ENCODE data around the gene ABHD1. TPM values are rescaled to one million over a fixed set of nuclear protein-coding genes. Genes with fewer than 3 reads are reported as not detected.

The ABHD1 gene
- total and polyA plus RNA-seq, 3 experiments from 2014 or later = 0.33 to 1.4 (median 0.90) TPM

DNA sequence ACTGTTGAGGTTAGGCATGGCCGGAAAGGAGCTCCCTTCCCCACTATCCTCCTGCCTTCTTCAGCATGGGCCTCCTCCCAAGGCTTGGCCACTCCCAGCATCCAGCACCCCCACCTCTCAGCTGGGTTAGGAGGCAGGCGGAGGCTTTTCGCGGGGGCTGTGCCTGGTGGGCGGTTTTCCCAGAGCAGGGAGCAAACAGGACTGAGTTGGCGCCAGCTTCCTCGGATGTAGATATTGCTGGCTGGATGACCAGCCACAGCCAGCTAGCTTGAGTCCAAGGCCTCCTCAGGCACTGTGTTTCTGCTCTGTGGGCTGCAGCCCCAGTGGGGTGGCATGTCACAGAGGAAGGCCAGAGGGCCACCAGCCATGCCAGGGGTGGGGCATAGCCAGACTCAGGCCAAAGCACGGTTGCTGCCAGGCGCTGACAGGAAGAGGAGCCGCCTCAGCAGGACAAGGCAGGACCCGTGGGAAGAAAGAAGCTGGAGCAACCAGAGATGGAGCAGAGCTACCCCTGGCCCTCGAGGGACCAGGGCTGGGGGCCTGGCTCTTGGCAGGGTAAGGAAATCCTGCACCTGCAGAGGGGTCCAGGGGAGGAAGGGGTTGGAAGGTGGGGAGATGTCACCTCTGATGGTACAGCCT, 25.3 kb downstream of the ABHD1 start, which contains the start of gene TCF23:
Gene TCF23 (plus strand): TSS at position 204 of the 639 bp plus-strand sequence. CDS start 130 bp downstream, at position 334.
- Mint-ChIP-seq H3K9me3 (no peaks in the 10 kb centered on the region), H3K36me3 (no peaks in the 10 kb centered on the region), H3K4me1 (no peaks in the 10 kb centered on the region), H3K27ac (peak within 1 kb of the TSS in 2 of 8 donors; percentile 4 to 33), H3K4me3 (no peak within 1 kb of the TSS), H3K27me3 (peaks cover 9 to 25% of the 10 kb centered on the region in 2 donors)
- ChIA-PET CTCF (interaction anchor here (1.2 kb wide), 1 partner anchor 21 kb away, joined by 4 read pairs; no protein-coding TSS in a partner anchor), POLR2A (no interaction called here)
- no peak within 1 kb of the TSS for H3K27ac ChIP-seq (ENCODE audit: low read depth, low read length)
- H3K36me3 ChIP-seq (ENCODE audit: insufficient read depth, low read length) = no peaks in the 10 kb centered on the region
- H3K4me1 ChIP-seq (ENCODE audit: insufficient read depth, low read length) = no peaks in the 10 kb centered on the region
- H3K4me3 ChIP-seq (ENCODE audit: low read length) = no peak within 1 kb of the TSS
- no peak for DNase-seq
- H3K9me3 ChIP-seq (ENCODE audit: low read length) = no peaks in the 10 kb centered on the region
- H3K27me3 ChIP-seq (ENCODE audit: insufficient read depth, low read length, poor library complexity, severe bottlenecking) = no peaks in the 10 kb centered on the region

DNA sequence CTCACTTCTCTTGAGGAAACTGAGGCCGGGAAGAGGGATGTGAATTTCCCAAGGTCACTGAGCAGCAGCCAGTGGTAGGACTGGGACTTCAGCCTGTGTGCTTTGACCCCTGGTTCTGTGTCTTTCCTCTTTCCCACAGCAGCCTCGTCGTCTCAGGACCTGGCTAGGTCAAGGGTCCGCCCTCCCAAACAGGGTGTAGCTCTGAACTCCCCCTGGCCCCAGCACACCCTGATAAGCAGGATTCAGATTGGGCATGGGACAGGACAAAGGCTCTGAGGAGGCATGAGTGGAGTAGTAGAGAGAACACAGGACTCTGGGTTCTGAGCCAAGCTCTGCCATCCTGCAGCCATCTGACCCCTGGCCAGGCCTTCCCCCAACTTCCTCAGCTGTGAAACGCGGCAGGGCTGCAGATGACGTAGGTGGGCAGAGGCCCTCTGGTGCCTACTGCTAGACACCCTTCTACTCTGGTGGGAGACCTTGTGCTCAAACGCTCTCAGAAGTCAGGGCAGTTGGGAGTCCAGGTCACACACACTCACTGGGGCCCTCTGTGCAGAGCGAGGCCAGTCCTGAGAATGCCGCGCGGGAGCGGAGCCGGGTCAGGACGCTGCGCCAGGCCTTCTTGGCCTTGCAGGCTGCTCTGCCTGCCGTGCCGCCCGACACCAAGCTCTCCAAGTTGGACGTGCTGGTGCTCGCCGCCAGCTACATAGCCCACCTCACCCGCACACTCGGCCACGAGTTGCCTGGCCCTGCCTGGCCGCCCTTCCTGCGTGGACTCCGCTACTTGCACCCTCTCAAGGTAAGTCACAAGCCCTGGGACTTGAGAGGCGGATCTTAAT, 26.2 kb downstream of the ABHD1 start:
- ChIA-PET POLR2A (no interaction called here), CTCF (interaction anchor here (1.2 kb wide), 1 partner anchor 20 kb away, joined by 4 read pairs; no protein-coding TSS in a partner anchor)
- no peaks in the 10 kb centered on the region for H3K9me3 ChIP-seq (ENCODE audit: low read length)
- no peak overlapping the region for H3K4me3 Mint-ChIP-seq
- H3K27me3 Mint-ChIP-seq = peaks cover 13 to 25% of the 10 kb centered on the region in 2 donors
- no peak for DNase-seq
- no peak overlapping the region for H3K27ac ChIP-seq (ENCODE audit: low read depth, low read length)
- no peaks in the 10 kb centered on the region for H3K4me1 ChIP-seq (ENCODE audit: insufficient read depth, low read length)
- H3K27ac Mint-ChIP-seq = no peak overlapping the region
- H3K4me1 Mint-ChIP-seq = no peaks in the 10 kb centered on the region
- no peaks in the 10 kb centered on the region for H3K36me3 ChIP-seq (ENCODE audit: insufficient read depth, low read length)
- H3K36me3 Mint-ChIP-seq = no peaks in the 10 kb centered on the region
- H3K9me3 Mint-ChIP-seq = no peaks in the 10 kb centered on the region
- H3K4me3 ChIP-seq (ENCODE audit: low read length) = no peak overlapping the region
- H3K27me3 ChIP-seq (ENCODE audit: insufficient read depth, low read length, poor library complexity, severe bottlenecking) = no peaks in the 10 kb centered on the region

DNA sequence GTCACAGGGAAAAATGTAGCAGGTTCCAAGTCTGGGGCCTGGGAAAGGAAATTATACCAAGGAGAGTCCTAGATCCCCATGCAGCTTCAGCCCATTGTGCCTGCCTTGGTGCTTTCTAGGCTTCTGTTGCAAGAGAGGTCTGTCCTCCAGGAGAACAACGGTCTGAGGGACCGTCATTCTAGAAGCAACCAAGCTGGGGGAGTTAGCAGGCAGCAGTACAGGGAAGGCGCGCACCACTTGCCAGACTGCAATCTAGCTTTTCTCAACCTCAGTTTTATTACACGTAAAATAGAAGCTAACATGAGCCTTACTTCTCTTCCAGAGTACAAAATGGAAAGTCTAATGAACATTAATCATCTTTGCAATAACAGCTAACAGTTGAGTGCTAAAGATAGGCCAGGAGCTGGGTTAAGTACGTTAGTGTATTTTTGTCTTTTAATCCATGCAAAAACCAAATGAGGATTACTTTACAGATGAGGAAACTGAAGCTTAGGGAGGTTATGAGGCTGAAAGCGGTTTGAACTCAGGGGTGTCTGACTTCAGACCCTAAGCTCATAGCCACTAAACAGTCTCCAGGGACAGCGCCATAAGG, 27.1 kb downstream of the ABHD1 start:
- H3K27me3 ChIP-seq (ENCODE audit: insufficient read depth, low read length, poor library complexity, severe bottlenecking) = no peaks in the 10 kb centered on the region
- Mint-ChIP-seq H3K9me3 (no peaks in the 10 kb centered on the region), H3K27ac (no peak overlapping the region), H3K4me3 (no peak overlapping the region), H3K4me1 (no peaks in the 10 kb centered on the region), H3K27me3 (peaks cover 13 to 21% of the 10 kb centered on the region in 2 donors), H3K36me3 (no peaks in the 10 kb centered on the region)
- ChIA-PET CTCF (interaction anchor here (1.3 kb wide), 1 partner anchor 123 kb away, joined by 3 read pairs; no protein-coding TSS in a partner anchor), POLR2A (no interaction called here)
- no peaks in the 10 kb centered on the region for H3K36me3 ChIP-seq (ENCODE audit: insufficient read depth, low read length)
- H3K4me3 ChIP-seq (ENCODE audit: low read length) = no peak overlapping the region
- no peak overlapping the region for H3K27ac ChIP-seq (ENCODE audit: low read depth, low read length)
- no peaks in the 10 kb centered on the region for H3K4me1 ChIP-seq (ENCODE audit: insufficient read depth, low read length)
- H3K9me3 ChIP-seq (ENCODE audit: low read length) = no peaks in the 10 kb centered on the region
- DNase-seq = no peak

DNA sequence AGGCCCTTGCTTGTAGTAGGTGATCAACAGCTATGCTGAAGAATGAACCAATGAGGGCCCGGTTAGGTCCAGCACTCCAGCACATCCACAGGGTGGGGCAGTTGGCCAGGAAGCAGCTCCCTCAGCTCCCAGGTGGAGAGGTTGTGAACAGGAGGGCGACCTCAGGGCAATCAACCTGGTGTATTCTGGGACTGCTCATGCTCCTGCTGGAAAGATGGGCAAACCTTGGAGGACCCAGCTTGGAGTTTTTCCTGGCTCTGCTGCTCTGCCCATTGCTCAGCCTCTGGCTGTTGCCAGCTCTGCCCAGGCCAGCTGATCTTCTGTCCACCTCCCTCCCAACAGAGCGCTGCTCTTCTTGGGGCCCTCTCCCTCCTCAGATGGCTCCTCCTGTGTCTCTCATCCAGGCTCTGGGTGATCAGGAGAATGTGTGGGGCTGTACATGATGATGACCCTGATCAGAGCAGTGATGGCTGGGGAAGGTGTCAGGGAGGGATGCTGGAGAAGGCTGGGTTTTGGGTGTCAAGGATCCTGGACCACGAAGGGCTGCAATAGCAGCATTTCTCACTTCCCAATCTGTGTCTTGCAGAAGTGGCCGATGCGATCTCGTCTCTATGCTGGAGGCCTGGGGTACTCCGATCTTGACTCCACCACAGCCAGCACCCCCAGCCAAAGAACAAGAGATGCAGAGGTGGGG, 28.6 kb downstream of the ABHD1 start:
- ChIA-PET POLR2A (no interaction called here), CTCF (interaction anchor here (1.1 to 1.4 kb wide), 3 partner anchors 39 to 127 kb away, joined by 3 to 6 read pairs (median 3); no protein-coding TSS in a partner anchor)
- Mint-ChIP-seq H3K4me3 (no peak overlapping the region), H3K4me1 (no peaks in the 10 kb centered on the region), H3K36me3 (no peaks in the 10 kb centered on the region), H3K27ac (peak overlapping the region in 1 of 8 donors; percentile 90), H3K9me3 (no peaks in the 10 kb centered on the region), H3K27me3 (peaks cover 9 to 16% of the 10 kb centered on the region in 2 donors)
- Histone ChIP-seq H3K27ac (ENCODE audit: low read depth, low read length) (no peak overlapping the region), H3K36me3 (ENCODE audit: insufficient read depth, low read length) (no peaks in the 10 kb centered on the region), H3K9me3 (ENCODE audit: low read length) (no peaks in the 10 kb centered on the region), H3K4me1 (ENCODE audit: insufficient read depth, low read length) (no peaks in the 10 kb centered on the region), H3K27me3 (ENCODE audit: insufficient read depth, low read length, poor library complexity, severe bottlenecking) (no peaks in the 10 kb centered on the region), H3K4me3 (ENCODE audit: low read length) (no peak overlapping the region)
- DNase-seq = no peak

DNA sequence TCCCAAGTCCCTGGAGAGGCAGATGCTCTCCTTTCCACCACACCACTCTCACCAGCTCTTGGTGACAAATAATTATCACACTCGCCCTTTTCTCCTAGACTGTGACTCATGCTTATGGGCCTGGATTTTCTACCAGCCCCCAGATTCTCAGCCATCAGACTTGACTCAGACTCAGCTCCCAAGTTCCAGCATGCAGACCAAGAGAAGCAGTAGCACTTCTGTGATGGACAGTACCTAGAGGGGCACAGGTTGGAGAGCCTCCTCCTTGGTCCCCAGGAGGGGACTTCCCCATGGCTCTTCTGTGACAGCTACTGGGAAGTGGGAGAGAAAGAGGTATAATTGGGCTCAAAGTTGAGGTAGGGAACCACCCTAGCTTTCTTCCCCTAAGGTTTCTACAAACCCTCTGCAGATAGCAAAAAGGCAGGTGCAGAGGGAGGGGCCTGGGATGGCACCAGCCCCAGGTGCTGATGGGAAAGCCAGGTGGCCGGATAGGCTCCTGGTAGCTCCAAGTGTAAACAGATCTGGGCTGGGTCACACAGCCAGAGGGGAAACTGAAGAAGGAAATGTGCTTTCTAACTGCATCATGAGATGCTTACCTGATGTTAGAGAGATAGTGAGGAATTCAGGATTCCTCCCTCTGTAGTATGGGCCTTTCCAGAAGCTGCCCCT, 29.3 kb downstream of the ABHD1 start:
- Mint-ChIP-seq H3K4me3 (no peak overlapping the region), H3K27me3 (peaks cover 7 to 14% of the 10 kb centered on the region in 2 donors), H3K36me3 (no peaks in the 10 kb centered on the region), H3K4me1 (no peaks in the 10 kb centered on the region), H3K9me3 (no peaks in the 10 kb centered on the region), H3K27ac (peak overlapping the region in 1 of 8 donors; percentile 17)
- no peak overlapping the region for H3K4me3 ChIP-seq (ENCODE audit: low read length)
- H3K9me3 ChIP-seq (ENCODE audit: low read length) = no peaks in the 10 kb centered on the region
- DNase-seq = no peak
- ChIA-PET CTCF (interaction anchor here (1.4 kb wide), 1 partner anchor 127 kb away, joined by 6 read pairs; no protein-coding TSS in a partner anchor), POLR2A (no interaction called here)
- H3K36me3 ChIP-seq (ENCODE audit: insufficient read depth, low read length) = no peaks in the 10 kb centered on the region
- no peaks in the 10 kb centered on the region for H3K4me1 ChIP-seq (ENCODE audit: insufficient read depth, low read length)
- H3K27me3 ChIP-seq (ENCODE audit: insufficient read depth, low read length, poor library complexity, severe bottlenecking) = no peaks in the 10 kb centered on the region
- H3K27ac ChIP-seq (ENCODE audit: low read depth, low read length) = no peak overlapping the region

DNA sequence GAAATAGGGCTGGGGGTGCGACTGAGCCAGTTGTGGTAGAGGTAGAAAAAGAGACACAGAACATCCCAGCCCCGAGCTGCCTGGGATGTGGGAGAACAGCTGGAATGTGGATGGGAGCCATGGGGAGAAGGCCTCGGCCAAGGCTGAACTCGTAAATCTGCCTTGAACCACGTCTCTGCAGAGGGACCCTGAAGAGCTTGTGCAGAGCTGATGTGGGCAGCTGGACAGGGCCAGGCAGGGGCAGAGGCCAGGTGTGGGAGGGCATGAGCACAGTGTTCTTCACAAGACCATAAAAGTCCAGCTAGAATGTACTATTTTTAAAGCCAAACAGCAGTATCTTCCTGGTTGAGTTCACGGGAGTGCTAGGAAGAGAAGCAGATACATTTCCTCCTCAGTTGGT, 30.9 kb downstream of the ABHD1 start:
- H3K4me1 ChIP-seq (ENCODE audit: insufficient read depth, low read length) = no peaks in the 10 kb centered on the region
- ChIA-PET CTCF (no interaction called here), POLR2A (no interaction called here)
- peak overlapping the region in 1 of 8 donors; percentile 74 for H3K27ac Mint-ChIP-seq
- H3K4me3 Mint-ChIP-seq = no peak overlapping the region
- H3K36me3 Mint-ChIP-seq = no peaks in the 10 kb centered on the region
- H3K27ac ChIP-seq (ENCODE audit: low read depth, low read length) = no peak overlapping the region
- H3K4me3 ChIP-seq (ENCODE audit: low read length) = no peak overlapping the region
- H3K27me3 Mint-ChIP-seq = peaks cover 6 to 12% of the 10 kb centered on the region in 2 donors
- no peaks in the 10 kb centered on the region for H3K9me3 Mint-ChIP-seq
- H3K9me3 ChIP-seq (ENCODE audit: low read length) = no peaks in the 10 kb centered on the region
- no peaks in the 10 kb centered on the region for H3K4me1 Mint-ChIP-seq
- no peaks in the 10 kb centered on the region for H3K27me3 ChIP-seq (ENCODE audit: insufficient read depth, low read length, poor library complexity, severe bottlenecking)
- no peaks in the 10 kb centered on the region for H3K36me3 ChIP-seq (ENCODE audit: insufficient read depth, low read length)
- DNase-seq = no peak

DNA sequence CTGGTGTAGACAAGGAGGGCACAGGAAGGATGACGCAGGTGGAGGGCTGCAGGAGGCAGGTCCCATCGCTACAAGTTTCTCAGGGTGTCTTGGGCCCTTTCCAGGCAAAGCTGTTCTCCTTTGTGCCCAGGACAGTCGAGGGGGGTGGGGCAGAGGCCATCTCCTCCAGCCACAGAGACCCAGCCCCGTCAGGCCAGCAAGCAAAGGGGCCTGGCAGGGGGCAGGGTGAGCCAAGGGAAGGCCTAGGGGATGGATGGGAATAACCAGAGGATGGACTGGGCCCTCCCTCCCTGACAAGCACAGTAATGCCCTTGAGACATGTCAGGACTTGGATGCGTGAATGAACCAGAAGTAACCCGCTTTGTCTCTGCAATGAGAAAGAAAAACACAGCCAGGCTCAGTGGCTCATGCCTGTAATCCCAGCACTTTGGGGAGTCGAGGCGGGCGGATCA, 31.5 kb downstream of the ABHD1 start:
- Mint-ChIP-seq H3K36me3 (no peaks in the 10 kb centered on the region), H3K27me3 (peaks cover 6 to 12% of the 10 kb centered on the region in 2 donors)

More for the DNA sequence above, 31.5 kb downstream of the ABHD1 start:
- no peaks in the 10 kb centered on the region for H3K27me3 ChIP-seq (ENCODE audit: insufficient read depth, low read length, poor library complexity, severe bottlenecking)
- ChIA-PET POLR2A (no interaction called here), CTCF (no interaction called here)
- no peak overlapping the region for H3K27ac Mint-ChIP-seq
- H3K27ac ChIP-seq (ENCODE audit: low read depth, low read length) = no peak overlapping the region
- H3K9me3 Mint-ChIP-seq = no peaks in the 10 kb centered on the region
- no peak for DNase-seq
- H3K4me1 ChIP-seq (ENCODE audit: insufficient read depth, low read length) = no peaks in the 10 kb centered on the region
- no peaks in the 10 kb centered on the region for H3K9me3 ChIP-seq (ENCODE audit: low read length)
- H3K4me1 Mint-ChIP-seq = no peaks in the 10 kb centered on the region
- no peak overlapping the region for H3K4me3 Mint-ChIP-seq
- H3K4me3 ChIP-seq (ENCODE audit: low read length) = no peak overlapping the region
- no peaks in the 10 kb centered on the region for H3K36me3 ChIP-seq (ENCODE audit: insufficient read depth, low read length)

All from CD8-positive, alpha-beta memory T cell (primary cell).